A673 (cell line): ENCODE measurements around the gene MBD3L4. TPM values are rescaled to one million over a fixed set of nuclear protein-coding genes. Genes with fewer than 3 reads are reported as not detected.

Experiments
- BruUV-seq: library from RNA; stranded (reverse); fragments of 400-500 nt; replicated peaks from 2 replicates; lab custom pipeline; 2021; lab: Mats Ljungman, UMichigan
- CTCF ChIA-PET: fragments of 300-600 bp; sonication (Branson Sonifier 250); formaldehyde crosslinking; loops from one replicate; lab custom pipeline; 2022; ENCODE audit warnings: antibody characterized with exemption; lab: Charles Lee
- POLR2A ChIA-PET: fragments of 300-600 bp; sonication (Branson Sonifier 250); formaldehyde crosslinking; loops from one replicate; lab custom pipeline; 2022; ENCODE audit warnings: antibody characterized with exemption; ENCODE audit not compliant: low non-redundant PET; lab: Charles Lee
- DNase-seq: peaks from one replicate; pipeline ENCODE4 v3.0.0-alpha.2; 2015; ENCODE audit warnings: low spot score
- H3K27ac ChIP-seq: fragments of 200-600 bp; sonication (generic); 2 replicates; pipeline ENCODE4 v1.5.1; 2016; ENCODE audit warnings: mixed run types, low read depth, mild to moderate bottlenecking, mixed read lengths, antibody characterized with exemption, low read length; ENCODE audit not compliant: poor library complexity, severe bottlenecking
- H3K27me3 ChIP-seq: fragments of 200-600 bp; sonication (generic); replicated peaks from 2 replicates; pipeline ENCODE4 v1.6.1; 2017; ENCODE audit warnings: mixed run types, low read depth, mild to moderate bottlenecking, mixed read lengths, antibody characterized with exemption, low read length; ENCODE audit not compliant: insufficient read depth, poor library complexity
- H3K36me3 ChIP-seq: fragments of 200-600 bp; sonication (generic); 2 replicates; pipeline ENCODE4 v1.6.1; 2016; ENCODE audit warnings: mixed run types, mild to moderate bottlenecking, mixed read lengths, antibody characterized with exemption, low read length; ENCODE audit not compliant: insufficient read depth, poor library complexity, severe bottlenecking
- H3K4me1 ChIP-seq: fragments of 200-600 bp; sonication (generic); 2 replicates; pipeline ENCODE4 v1.6.1; 2017; ENCODE audit warnings: mixed run types, mild to moderate bottlenecking, mixed read lengths, antibody characterized with exemption, low read length; ENCODE audit not compliant: insufficient read depth, poor library complexity, severe bottlenecking
- H3K4me3 ChIP-seq: fragments of 200-600 bp; sonication (generic); 2 replicates; pipeline ENCODE4 v1.5.1; 2016; ENCODE audit warnings: low read depth, mixed run types, mild to moderate bottlenecking, mixed read lengths, low read length; ENCODE audit not compliant: poor library complexity, severe bottlenecking
- H3K9me3 ChIP-seq: fragments of 200-600 bp; sonication (generic); 2 replicates; pipeline ENCODE4 v1.6.1; 2016; ENCODE audit warnings: mixed run types, low read depth, mild to moderate bottlenecking, mixed read lengths, antibody characterized with exemption, low read length; ENCODE audit not compliant: poor library complexity, severe bottlenecking
- CTCF ChIP-seq: fragments of 300-800, 200-600 bp; sonication (generic); conservative IDR thresholded peaks from 2 replicates; pipeline ENCODE4 v1.5.1; 2017; ENCODE audit warnings: low read depth, mild to moderate bottlenecking, antibody characterized with exemption, low read length, moderate library complexity, mixed read lengths
- EZH2 ChIP-seq: fragments of 200-600 bp; sonication (generic); IDR thresholded peaks from 2 replicates; pipeline ENCODE4 v1.6.1; 2017; ENCODE audit warnings: borderline replicate concordance, low read depth, mild to moderate bottlenecking, mixed read lengths, antibody characterized with exemption, low read length; ENCODE audit not compliant: poor library complexity, severe bottlenecking
- intact Hi-C: fragments of 100-400 bp; cut with micrococcal nuclease; formaldehyde crosslinking; loops from one replicate; pipeline ENCODE4 v1.10.0; 2022; ENCODE audit not compliant: unreplicated experiment
- total RNA-seq: library from RNA; stranded (reverse); gene quantifications from 2 replicates; pipeline ENCODE4 v1.2.3, GENCODE V29; 2021

The MBD3L4 gene
- total RNA-seq, 1 experiment from 2014 or later = not detected

GRCh38 chr19:7007859-7008258 is 32.1 kb downstream of the MBD3L4 start:
- ChIA-PET POLR2A (no interaction called here), CTCF (no interaction called here)
- H3K36me3 ChIP-seq = no peaks in the 10 kb centered on the region
- intact Hi-C loops = no loop called here
- H3K27me3 ChIP-seq = no peaks in the 10 kb centered on the region
- H3K9me3 ChIP-seq = no peaks in the 10 kb centered on the region
- no peak for DNase-seq
- TF ChIP-seq EZH2 (no peak), CTCF (no peak)
- no TSS peak for BruUV-seq
- no peaks in the 10 kb centered on the region for H3K4me1 ChIP-seq
- H3K27ac ChIP-seq = no peak overlapping the region
- no peak overlapping the region for H3K4me3 ChIP-seq

DNA sequence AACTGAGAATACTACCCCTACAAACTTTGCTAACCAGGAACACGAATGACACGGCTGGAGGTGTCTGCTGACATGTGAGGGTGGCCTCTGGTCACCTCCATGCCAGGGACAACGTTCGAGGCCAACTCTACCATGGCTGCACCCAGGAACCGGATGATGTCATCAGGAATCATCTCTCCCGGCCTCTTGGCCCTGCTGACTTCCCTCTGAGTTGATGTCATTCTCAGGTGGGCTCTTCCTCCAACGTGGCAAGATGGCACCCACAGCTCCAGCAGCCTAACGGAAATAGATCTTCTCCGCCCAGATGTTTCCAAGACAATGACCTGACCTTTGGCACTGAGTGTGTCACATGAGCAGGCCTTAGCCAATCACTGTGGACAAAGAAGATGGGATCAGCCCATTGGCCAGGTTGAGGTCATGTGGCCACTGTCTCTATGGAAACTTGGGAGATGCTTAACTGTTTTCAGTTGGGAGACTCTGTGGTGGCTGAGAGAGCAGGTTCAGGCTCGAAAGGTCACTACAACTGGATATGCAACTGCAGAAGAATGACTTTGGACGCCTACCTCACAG is 33.8 kb downstream of the MBD3L4 start:
- no peaks in the 10 kb centered on the region for H3K4me1 ChIP-seq
- H3K36me3 ChIP-seq = no peaks in the 10 kb centered on the region
- CTCF ChIA-PET = no interaction called here
- H3K9me3 ChIP-seq = no peaks in the 10 kb centered on the region
- TF ChIP-seq CTCF (no peak), EZH2 (no peak)
- POLR2A ChIA-PET = no interaction called here
- intact Hi-C loops = no loop called here
- H3K4me3 ChIP-seq = no peak overlapping the region
- H3K27ac ChIP-seq = no peak overlapping the region
- no peak for DNase-seq
- BruUV-seq = no TSS peak
- no peaks in the 10 kb centered on the region for H3K27me3 ChIP-seq

GRCh38 chr19:7004313-7004931 is 35.6 kb downstream of the MBD3L4 start:
- intact Hi-C loops = no loop called here
- ChIA-PET CTCF (no interaction called here), POLR2A (no interaction called here)
- Histone ChIP-seq H3K27ac (no peak overlapping the region), H3K9me3 (no peaks in the 10 kb centered on the region), H3K4me1 (no peaks in the 10 kb centered on the region), H3K4me3 (no peak overlapping the region), H3K27me3 (no peaks in the 10 kb centered on the region), H3K36me3 (no peaks in the 10 kb centered on the region)
- no TSS peak for BruUV-seq
- DNase-seq = peak; percentile 54
- TF ChIP-seq CTCF = peak; percentile 67
- TF ChIP-seq EZH2 = no peak
